ENCODE data around the gene AIM2. TPM values are rescaled to one million over a fixed set of nuclear protein-coding genes. Genes with fewer than 3 reads are reported as not detected.

AIM2 gene
- polyA plus RNA-seq, 1 of the 3 experiments (the other 2 are of a cell fraction) = 1.1 TPM

- H3K36me3 ChIP-seq (replicated peaks in 1 of 2; ENCODE audit: control insufficient read depth in 1 of 2, insufficient read depth in 2 of 2, low read length in 1 of 2) = peaks cover 40 to 46% of the 10 kb centered on the region in 2 experiments
- peak overlapping the region in 1 of 2 experiments; percentile 74; a peak in 3 of 4 replicates for H3K27ac ChIP-seq (ENCODE audit: low read depth in 2 of 2, low read length in 1 of 2)
- DNase-seq = no peak
- no peaks in the 10 kb centered on the region for H3K9me3 ChIP-seq
- CTCF ChIA-PET = no interaction called here
- POLR2A ChIA-PET = no interaction called here
- no peak overlapping the region for H3K9ac ChIP-seq
- no peaks in the 10 kb centered on the region for H3K27me3 ChIP-seq (ENCODE audit: insufficient read depth)
- no peak overlapping the region for H3K4me3 ChIP-seq (ENCODE audit: low read depth in 2 of 2, low read length in 1 of 2)
- no peak overlapping the region for H2AFZ ChIP-seq (ENCODE audit: low read depth)
- H3F3A ChIP-seq (replicated peaks; ENCODE audit: insufficient read depth) = peaks cover 20% of the 10 kb centered on the region
- H3K79me2 ChIP-seq (ENCODE audit: insufficient read depth) = peaks cover 59% of the 10 kb centered on the region
- H4K20me1 ChIP-seq (ENCODE audit: insufficient read depth) = no peaks in the 10 kb centered on the region
- no peaks in the 10 kb centered on the region for H3K9me2 ChIP-seq
- TF ChIP-seq TAF1 (IDR thresholded peaks at IDR 0.05; ENCODE audit: borderline replicate concordance, low read depth, low read length) (no peak), ZBTB33 (IDR thresholded peaks at IDR 0.05; ENCODE audit: borderline replicate concordance, low read depth) (no peak), NRF1 (IDR thresholded peaks at IDR 0.05; ENCODE audit: low read depth, low read length) (no peak)
- 57% methylated on average over 3 of the region's 3 CpGs for WGBS (ENCODE audit: low lambda C conversion rate)
- peaks cover 0 to 5% of the 10 kb centered on the region in 2 experiments; a peak in 3 of 4 replicates for H3K4me1 ChIP-seq (ENCODE audit: control insufficient read depth in 1 of 2, insufficient read depth in 2 of 2, low read depth in 1 of 2, low read length in 1 of 2)
- H3K4me2 ChIP-seq = no peak overlapping the region
Observed at GRCh38 chr1:159014851-159015250, 61.7 kb downstream of the AIM2 start.

- WGBS (ENCODE audit: low lambda C conversion rate) = 60% methylated on average over 3 of the region's 3 CpGs
- peaks cover 59% of the 10 kb centered on the region for H3K79me2 ChIP-seq (ENCODE audit: insufficient read depth)
Observed at GRCh38 chr1:159014003-159014571, 62.5 kb downstream of the AIM2 start.

More at GRCh38 chr1:159014003-159014571, 62.5 kb downstream of the AIM2 start:
- H3K27ac ChIP-seq (ENCODE audit: low read depth in 2 of 2, low read length in 1 of 2) = no peak overlapping the region
- CTCF ChIA-PET = no interaction called here
- no peak for DNase-seq
- peaks cover 25% of the 10 kb centered on the region for H3F3A ChIP-seq (replicated peaks; ENCODE audit: insufficient read depth)
- H4K20me1 ChIP-seq (ENCODE audit: insufficient read depth) = no peaks in the 10 kb centered on the region
- no peak overlapping the region for H3K4me3 ChIP-seq (ENCODE audit: low read depth in 2 of 2, low read length in 1 of 2)
- no peak overlapping the region for H3K9ac ChIP-seq
- POLR2A ChIA-PET = no interaction called here
- H3K27me3 ChIP-seq (ENCODE audit: insufficient read depth) = no peaks in the 10 kb centered on the region
- TF ChIP-seq ELF1 (IDR thresholded peaks at IDR 0.05) (no peak), TEAD4 (IDR thresholded peaks at IDR 0.05; ENCODE audit: borderline replicate concordance, insufficient read depth) (no peak), CTCF (IDR thresholded peaks at IDR 0.05) (no peak), FOXM1 (IDR thresholded peaks at IDR 0.05; ENCODE audit: low read depth) (no peak), PBX3 (IDR thresholded peaks at IDR 0.05) (no peak), RXRA (IDR thresholded peaks at IDR 0.05; ENCODE audit: borderline replicate concordance, low read depth) (no peak), EP300 (IDR thresholded peaks at IDR 0.05; ENCODE audit: borderline replicate concordance in 1 of 2, low read depth in 1 of 2, low read length in 1 of 2) (no peak), SMC3 (IDR thresholded peaks at IDR 0.05; ENCODE audit: low read depth, low read length) (no peak)
- no peaks in the 10 kb centered on the region for H3K9me2 ChIP-seq
- H3K9me3 ChIP-seq = no peaks in the 10 kb centered on the region
- H3K4me1 ChIP-seq (ENCODE audit: control insufficient read depth in 1 of 2, insufficient read depth in 2 of 2, low read depth in 1 of 2, low read length in 1 of 2) = peaks cover 0 to 8% of the 10 kb centered on the region in 2 experiments; a peak in 3 of 4 replicates
- peaks cover 37 to 42% of the 10 kb centered on the region in 2 experiments for H3K36me3 ChIP-seq (replicated peaks in 1 of 2; ENCODE audit: control insufficient read depth in 1 of 2, insufficient read depth in 2 of 2, low read length in 1 of 2)
- H2AFZ ChIP-seq (ENCODE audit: low read depth) = no peak overlapping the region
- no peak overlapping the region for H3K4me2 ChIP-seq

Data from SK-N-SH (cell line).